Measurements from ENCODE around the gene THSD4. TPM values are rescaled to one million over a fixed set of nuclear protein-coding genes. Genes with fewer than 3 reads are reported as not detected.

THSD4 gene
- total RNA-seq, 1 experiment from 2014 or later, result 24.2 TPM

DNA sequence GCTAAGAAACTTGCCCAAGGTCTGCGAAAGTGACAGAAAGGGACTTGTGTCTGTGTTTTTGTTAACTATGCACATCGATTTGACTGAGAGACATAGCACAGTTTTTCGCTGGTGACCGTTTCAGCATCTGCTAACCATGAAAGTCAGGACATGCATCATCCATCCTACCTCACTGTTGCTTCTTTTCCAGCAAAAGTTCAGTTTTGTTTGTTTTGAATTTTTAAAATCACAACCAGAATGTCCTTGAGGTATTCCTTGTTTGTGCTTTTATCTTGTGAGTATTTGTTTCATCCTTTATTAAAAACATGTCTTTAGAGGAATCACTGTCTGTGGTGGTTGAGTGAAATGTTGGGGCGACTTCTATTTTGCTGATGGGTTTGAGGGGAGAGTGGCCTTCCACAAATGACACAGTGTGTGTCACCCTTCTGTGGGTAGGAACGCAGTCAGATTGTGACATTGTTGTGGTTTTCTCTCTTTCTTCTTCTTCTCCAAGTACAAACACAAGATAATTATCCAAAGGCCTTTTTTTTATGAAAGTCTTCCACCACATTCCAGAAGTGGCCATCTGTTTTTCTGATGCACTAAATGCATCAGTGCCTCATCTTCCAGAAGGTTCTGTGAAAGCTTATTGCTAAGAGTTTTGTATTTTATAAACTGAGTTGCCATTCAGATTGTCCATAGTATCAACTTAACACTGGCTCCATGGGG lies 480.7 kb downstream of the THSD4 start:
- Mint-ChIP-seq H3K27ac (ENCODE audit: unreplicated experiment) (no peak overlapping the region), H3K27me3 (ENCODE audit: unreplicated experiment) (no peaks in the 10 kb centered on the region), H3K9me3 (ENCODE audit: low read depth, unreplicated experiment) (no peaks in the 10 kb centered on the region), H3K4me1 (ENCODE audit: low read depth, unreplicated experiment) (no peaks in the 10 kb centered on the region), H3K36me3 (ENCODE audit: insufficient read depth, unreplicated experiment) (no peaks in the 10 kb centered on the region), H3K4me3 (ENCODE audit: low read depth, unreplicated experiment) (no peak overlapping the region)
- TF ChIP-seq, protein P1, sequence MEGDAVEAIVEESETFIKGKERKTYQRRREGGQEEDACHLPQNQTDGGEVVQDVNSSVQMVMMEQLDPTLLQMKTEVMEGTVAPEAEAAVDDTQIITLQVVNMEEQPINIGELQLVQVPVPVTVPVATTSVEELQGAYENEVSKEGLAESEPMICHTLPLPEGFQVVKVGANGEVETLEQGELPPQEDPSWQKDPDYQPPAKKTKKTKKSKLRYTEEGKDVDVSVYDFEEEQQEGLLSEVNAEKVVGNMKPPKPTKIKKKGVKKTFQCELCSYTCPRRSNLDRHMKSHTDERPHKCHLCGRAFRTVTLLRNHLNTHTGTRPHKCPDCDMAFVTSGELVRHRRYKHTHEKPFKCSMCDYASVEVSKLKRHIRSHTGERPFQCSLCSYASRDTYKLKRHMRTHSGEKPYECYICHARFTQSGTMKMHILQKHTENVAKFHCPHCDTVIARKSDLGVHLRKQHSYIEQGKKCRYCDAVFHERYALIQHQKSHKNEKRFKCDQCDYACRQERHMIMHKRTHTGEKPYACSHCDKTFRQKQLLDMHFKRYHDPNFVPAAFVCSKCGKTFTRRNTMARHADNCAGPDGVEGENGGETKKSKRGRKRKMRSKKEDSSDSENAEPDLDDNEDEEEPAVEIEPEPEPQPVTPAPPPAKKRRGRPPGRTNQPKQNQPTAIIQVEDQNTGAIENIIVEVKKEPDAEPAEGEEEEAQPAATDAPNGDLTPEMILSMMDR (IDR thresholded peaks at IDR 0.05; ENCODE audit: unreplicated experiment), result no peak
- no TSS peak for BruUV-seq (replicated peaks)
- CTCF ChIA-PET, result no interaction called here
- DNase-seq, result no peak
- intact Hi-C loops (cut with micrococcal nuclease; ENCODE audit: unreplicated experiment), result no loop called here

DNA sequence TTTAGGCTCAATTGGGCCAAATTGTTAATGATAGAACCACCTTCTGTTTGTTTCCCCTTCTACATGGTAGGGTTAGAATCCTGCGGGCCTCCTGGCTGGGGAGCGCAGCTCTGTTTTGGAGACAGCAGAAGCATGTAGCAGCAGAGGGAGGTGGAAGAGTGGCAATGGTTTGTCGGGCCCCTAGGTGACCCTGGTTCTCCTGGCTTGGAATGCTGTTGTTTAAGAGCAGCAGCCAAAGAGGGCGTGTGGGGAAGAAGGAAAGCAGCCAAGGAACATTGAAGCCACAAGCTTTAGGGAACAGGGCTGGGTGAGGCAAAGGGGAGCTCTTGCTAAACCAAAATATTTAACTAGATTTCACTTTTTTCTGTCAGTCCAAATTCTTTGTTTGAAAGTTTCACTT lies 481.4 kb downstream of the THSD4 start:
- no peak overlapping the region for H3K27ac Mint-ChIP-seq (ENCODE audit: unreplicated experiment)
- no peaks in the 10 kb centered on the region for H3K4me1 Mint-ChIP-seq (ENCODE audit: low read depth, unreplicated experiment)
- intact Hi-C loops (cut with micrococcal nuclease; ENCODE audit: unreplicated experiment), result no loop called here
- BruUV-seq (replicated peaks), result no TSS peak
- no peak overlapping the region for H3K4me3 Mint-ChIP-seq (ENCODE audit: low read depth, unreplicated experiment)
- H3K27me3 Mint-ChIP-seq (ENCODE audit: unreplicated experiment), result no peaks in the 10 kb centered on the region
- CTCF ChIA-PET, result no interaction called here
- DNase-seq, result no peak
- no peaks in the 10 kb centered on the region for H3K9me3 Mint-ChIP-seq (ENCODE audit: low read depth, unreplicated experiment)
- TF ChIP-seq, protein P1 (IDR thresholded peaks at IDR 0.05; ENCODE audit: unreplicated experiment), result no peak
- no peaks in the 10 kb centered on the region for H3K36me3 Mint-ChIP-seq (ENCODE audit: insufficient read depth, unreplicated experiment)

DNA sequence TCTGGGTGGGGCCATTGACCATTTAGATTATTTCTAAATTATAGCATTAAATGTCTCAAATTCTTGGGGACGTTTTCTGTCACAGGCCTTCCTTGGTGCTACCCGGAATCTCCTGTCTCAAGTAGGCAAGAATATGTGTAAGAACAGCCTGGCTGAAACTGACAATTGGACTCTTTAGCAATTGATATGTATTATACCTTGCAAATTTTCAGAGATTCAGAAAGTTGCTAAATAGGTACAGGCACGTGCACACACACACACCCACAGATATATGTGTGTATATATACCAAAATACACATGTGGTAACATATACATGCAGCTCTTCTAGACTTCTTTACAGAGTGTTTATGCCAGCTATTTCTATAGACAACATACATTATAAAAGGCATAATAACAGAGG lies 481.9 kb downstream of the THSD4 start:
- no peak for DNase-seq
- TF ChIP-seq, protein P1 (IDR thresholded peaks at IDR 0.05; ENCODE audit: unreplicated experiment), result no peak
- intact Hi-C loops (cut with micrococcal nuclease; ENCODE audit: unreplicated experiment), result no loop called here
- Mint-ChIP-seq H3K36me3 (ENCODE audit: insufficient read depth, unreplicated experiment) (no peaks in the 10 kb centered on the region), H3K27me3 (ENCODE audit: unreplicated experiment) (no peaks in the 10 kb centered on the region), H3K4me3 (ENCODE audit: low read depth, unreplicated experiment) (no peak overlapping the region), H3K27ac (ENCODE audit: unreplicated experiment) (no peak overlapping the region), H3K4me1 (ENCODE audit: low read depth, unreplicated experiment) (no peaks in the 10 kb centered on the region), H3K9me3 (ENCODE audit: low read depth, unreplicated experiment) (no peaks in the 10 kb centered on the region)
- no TSS peak for BruUV-seq (replicated peaks)
- CTCF ChIA-PET, result no interaction called here

DNA sequence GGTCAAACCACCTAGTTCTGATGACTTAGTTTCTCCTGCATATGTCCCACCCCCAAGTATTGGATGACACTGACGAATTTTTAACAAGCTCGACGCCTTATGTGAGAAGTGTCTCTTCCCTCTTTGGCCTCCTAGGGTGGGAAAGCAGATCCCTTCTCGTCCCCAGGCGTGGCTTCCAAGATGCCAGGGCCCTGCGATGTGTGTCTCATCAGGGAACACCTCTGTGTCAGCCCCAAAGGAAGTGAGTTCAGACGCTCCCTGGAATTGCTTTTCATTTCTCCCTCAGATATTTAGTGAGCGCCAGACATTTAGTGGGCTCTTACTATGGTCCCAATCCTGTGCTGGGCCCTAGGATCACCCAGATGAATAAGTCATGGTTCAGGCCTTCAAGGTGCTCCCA lies 482.4 kb downstream of the THSD4 start:
- no peak overlapping the region for H3K27ac Mint-ChIP-seq (ENCODE audit: unreplicated experiment)
- CTCF ChIA-PET, result no interaction called here

More for the DNA sequence above, 482.4 kb downstream of the THSD4 start:
- Mint-ChIP-seq H3K36me3 (ENCODE audit: insufficient read depth, unreplicated experiment) (no peaks in the 10 kb centered on the region), H3K9me3 (ENCODE audit: low read depth, unreplicated experiment) (no peaks in the 10 kb centered on the region), H3K27me3 (ENCODE audit: unreplicated experiment) (no peaks in the 10 kb centered on the region), H3K4me3 (ENCODE audit: low read depth, unreplicated experiment) (no peak overlapping the region), H3K4me1 (ENCODE audit: low read depth, unreplicated experiment) (no peaks in the 10 kb centered on the region)
- DNase-seq, result no peak
- TF ChIP-seq, protein P1 (IDR thresholded peaks at IDR 0.05; ENCODE audit: unreplicated experiment), result no peak
- intact Hi-C loops (cut with micrococcal nuclease; ENCODE audit: unreplicated experiment), result no loop called here
- no TSS peak for BruUV-seq (replicated peaks)
